Smooth muscle cell of bladder (primary cell): ENCODE results near the gene NOC2L. TPM values are rescaled to one million over a fixed set of nuclear protein-coding genes. Genes with fewer than 3 reads are reported as not detected.

ENCODE experiments used
- total RNA-seq: library from RNA; depleted of rRNA; stranded (reverse); fragments of >200 nt; gene quantifications from 2 replicates; pipeline ENCODE4 v1.2.3, GENCODE V29; 2014

The NOC2L gene
- 87.5 and 89.9 TPM in 2 replicates for total RNA-seq

GRCh38 chr1:958823-959730, at the start of gene NOC2L:
Gene NOC2L, minus strand, starts transcription at chr1:959256. Its CDS starts 16 bp downstream, at chr1:959240.

GRCh38 chr1:999725-1000356, 40.8 kb upstream of the NOC2L start, which contains the start of gene HES4:
Gene HES4, minus strand, starts transcription at chr1:1000097. Its CDS starts 124 bp downstream, at chr1:999973.

GRCh38 chr1:981955-982558, 23.0 kb upstream of the NOC2L start, which contains the start of gene PERM1:
Gene PERM1, minus strand, starts transcription at chr1:982093. Its CDS starts 1,064 bp downstream, at chr1:981029.

GRCh38 chr1:966135-966703, 7.2 kb upstream of the NOC2L start, which contains the start of gene PLEKHN1:
Gene PLEKHN1, plus strand, starts transcription at chr1:966482. Its CDS starts 50 bp downstream, at chr1:966532.

GRCh38 chr1:960363-961131, 1.5 kb upstream of the NOC2L start, which contains the start of gene KLHL17:
Gene KLHL17, plus strand, starts transcription at chr1:960584. Its CDS starts 110 bp downstream, at chr1:960694.

GRCh38 chr1:923131-923990, 35.7 kb downstream of the NOC2L start, which contains the start of gene SAMD11:
Gene SAMD11, plus strand, starts transcription at chr1:923923. Its CDS starts 509 bp downstream, at chr1:924432.

Other genes with a start within 250 kb of the NOC2L start
- gene SAMD11, start 35.3 kb downstream of the NOC2L start, total RNA-seq = 34.2 and 36.6 TPM in 2 replicates
- gene KLHL17, start 1.3 kb upstream of the NOC2L start, total RNA-seq = 6.8 and 6.9 TPM in 2 replicates
- gene PLEKHN1, start 7.2 kb upstream of the NOC2L start, total RNA-seq = 0.18 and 0.28 TPM in 2 replicates
- gene PERM1, start 22.8 kb upstream of the NOC2L start, total RNA-seq = 0.43 and 2.1 TPM in 2 replicates
- gene HES4, start 40.8 kb upstream of the NOC2L start, total RNA-seq = 0.85 and 8.0 TPM in 2 replicates
- 103 and 131 TPM in 2 replicates for gene ISG15, start 54.2 kb upstream of the NOC2L start, total RNA-seq
- 30.9 and 42.0 TPM in 2 replicates for gene AGRN, start 60.9 kb upstream of the NOC2L start, total RNA-seq
- not detected in 2 replicates for gene RNF223, start 115.0 kb upstream of the NOC2L start, total RNA-seq
- 3.8 and 4.0 TPM in 2 replicates for gene C1orf159, start 156.8 kb upstream of the NOC2L start, total RNA-seq
- not detected in 2 replicates for gene TTLL10, start 214.6 kb upstream of the NOC2L start, total RNA-seq
- 0.55 TPM in 1 of 2 replicates, not detected in the other for gene TNFRSF18, start 247.3 kb upstream of the NOC2L start, total RNA-seq